ENCODE data around the gene PCSK7.

- TF ChIP-seq MAX (IDR thresholded peaks at IDR 0.05; ENCODE audit: insufficient read depth, insufficient read length) (no peak), POLR2A (IDR thresholded peaks at IDR 0.05; ENCODE audit: low read depth, low read length) (no peak), MYC (IDR thresholded peaks at IDR 0.05; ENCODE audit: low read depth, low read length) (no peak), CTCF (IDR thresholded peaks at IDR 0.05; ENCODE audit: extremely low read depth in 1 of 2, insufficient read depth in 1 of 2, low read depth in 1 of 2, low read length in 2 of 2) (no peak), POLR2AphosphoS5 (IDR thresholded peaks at IDR 0.05; ENCODE audit: insufficient read depth, low read depth, low read length) (no peak), EZH2 (IDR thresholded peaks at IDR 0.05; ENCODE audit: borderline replicate concordance, low read depth, low read length, severe bottlenecking) (no peak), FOS (IDR thresholded peaks at IDR 0.05; ENCODE audit: borderline replicate concordance, insufficient read depth, low read length) (no peak), JUN (IDR thresholded peaks at IDR 0.05; ENCODE audit: borderline replicate concordance, insufficient read depth, insufficient read length, low read depth) (no peak), GATA2 (IDR thresholded peaks at IDR 0.05; ENCODE audit: insufficient read depth, insufficient read length, low read depth, low read length) (no peak)
Observed at GRCh38 chr11:117192401-117192875, 39.4 kb downstream of the PCSK7 start.
